ENCODE measurements around the gene ORAI3. TPM values are rescaled to one million over a fixed set of nuclear protein-coding genes. Genes with fewer than 3 reads are reported as not detected.

ORAI3 gene
- total RNA-seq, 1 donor from 2014 or later = 12.2 TPM

DNA sequence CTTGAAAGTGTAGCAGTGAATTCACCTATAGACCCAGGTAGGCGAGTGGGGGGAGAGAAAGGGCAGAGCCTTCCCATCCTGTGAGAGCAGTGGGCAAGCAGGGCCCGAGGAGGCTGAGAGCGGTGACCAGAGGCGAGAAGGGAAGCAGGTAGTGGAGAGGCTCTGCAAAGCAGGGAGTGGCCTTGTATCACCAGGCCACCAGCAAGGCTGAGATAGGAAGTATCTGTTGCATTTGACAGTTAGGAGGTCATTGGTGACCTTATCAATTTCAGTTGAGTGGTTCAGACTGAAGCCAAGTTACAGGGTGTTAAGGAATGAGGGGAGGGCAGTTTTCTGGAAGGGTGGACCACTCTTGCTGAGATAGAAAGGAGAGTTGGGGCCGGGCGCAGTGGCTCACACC lies 25.5 kb downstream of the ORAI3 start:
- H3K36me3 ChIP-seq = peaks cover 100% of the 10 kb centered on the region

GRCh38 chr16:30976486-30976885 lies 27.6 kb downstream of the ORAI3 start:
- H3K36me3 ChIP-seq = peaks cover 100% of the 10 kb centered on the region
- H3K9me3 ChIP-seq (replicated peaks) = no peaks in the 10 kb centered on the region
- H3K4me1 ChIP-seq = no peaks in the 10 kb centered on the region
- no peak overlapping the region for H3K4me3 ChIP-seq
- no peaks in the 10 kb centered on the region for H3K27me3 ChIP-seq (ENCODE audit: low read depth)
- intact Hi-C loops (cut with micrococcal nuclease) = no loop called here
- TF ChIP-seq, protein P1, sequence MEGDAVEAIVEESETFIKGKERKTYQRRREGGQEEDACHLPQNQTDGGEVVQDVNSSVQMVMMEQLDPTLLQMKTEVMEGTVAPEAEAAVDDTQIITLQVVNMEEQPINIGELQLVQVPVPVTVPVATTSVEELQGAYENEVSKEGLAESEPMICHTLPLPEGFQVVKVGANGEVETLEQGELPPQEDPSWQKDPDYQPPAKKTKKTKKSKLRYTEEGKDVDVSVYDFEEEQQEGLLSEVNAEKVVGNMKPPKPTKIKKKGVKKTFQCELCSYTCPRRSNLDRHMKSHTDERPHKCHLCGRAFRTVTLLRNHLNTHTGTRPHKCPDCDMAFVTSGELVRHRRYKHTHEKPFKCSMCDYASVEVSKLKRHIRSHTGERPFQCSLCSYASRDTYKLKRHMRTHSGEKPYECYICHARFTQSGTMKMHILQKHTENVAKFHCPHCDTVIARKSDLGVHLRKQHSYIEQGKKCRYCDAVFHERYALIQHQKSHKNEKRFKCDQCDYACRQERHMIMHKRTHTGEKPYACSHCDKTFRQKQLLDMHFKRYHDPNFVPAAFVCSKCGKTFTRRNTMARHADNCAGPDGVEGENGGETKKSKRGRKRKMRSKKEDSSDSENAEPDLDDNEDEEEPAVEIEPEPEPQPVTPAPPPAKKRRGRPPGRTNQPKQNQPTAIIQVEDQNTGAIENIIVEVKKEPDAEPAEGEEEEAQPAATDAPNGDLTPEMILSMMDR (IDR thresholded peaks at IDR 0.05; ENCODE audit: borderline replicate concordance) = no peak
- no peak for DNase-seq
- H3K27ac ChIP-seq (replicated peaks) = no peak overlapping the region

More for the DNA sequence above, 25.5 kb downstream of the ORAI3 start:
- TF ChIP-seq, protein P1 (IDR thresholded peaks at IDR 0.05; ENCODE audit: borderline replicate concordance) = no peak
- Histone ChIP-seq H3K9me3 (replicated peaks) (no peaks in the 10 kb centered on the region), H3K4me1 (no peaks in the 10 kb centered on the region), H3K27ac (replicated peaks) (no peak overlapping the region), H3K27me3 (ENCODE audit: low read depth) (no peaks in the 10 kb centered on the region), H3K4me3 (no peak overlapping the region)
- intact Hi-C loops (cut with micrococcal nuclease) = no loop called here
- no peak for DNase-seq

GRCh38 chr16:30977502-30977901 lies 28.6 kb downstream of the ORAI3 start:
- no peaks in the 10 kb centered on the region for H3K4me1 ChIP-seq
- no peak overlapping the region for H3K4me3 ChIP-seq
- TF ChIP-seq, protein P1 (IDR thresholded peaks at IDR 0.05; ENCODE audit: borderline replicate concordance) = no peak
- intact Hi-C loops (cut with micrococcal nuclease) = no loop called here
- no peak overlapping the region for H3K27ac ChIP-seq (replicated peaks)
- H3K36me3 ChIP-seq = peaks cover 97% of the 10 kb centered on the region
- H3K9me3 ChIP-seq (replicated peaks) = no peaks in the 10 kb centered on the region
- no peak for DNase-seq
- no peaks in the 10 kb centered on the region for H3K27me3 ChIP-seq (ENCODE audit: low read depth)

- Histone ChIP-seq H3K4me1 (no peaks in the 10 kb centered on the region), H3K9me3 (replicated peaks) (no peaks in the 10 kb centered on the region), H3K4me3 (no peak overlapping the region), H3K27ac (replicated peaks) (no peak overlapping the region), H3K27me3 (ENCODE audit: low read depth) (no peaks in the 10 kb centered on the region), H3K36me3 (peaks cover 91% of the 10 kb centered on the region)
- intact Hi-C loops (cut with micrococcal nuclease) = loop anchor here (10.0 kb wide), 2 partner anchors 165 to 475 kb away; partner anchors contain the start of gene ARMC5
- TF ChIP-seq, protein P1 (IDR thresholded peaks at IDR 0.05; ENCODE audit: borderline replicate concordance) = no peak
- DNase-seq = no peak
Observed at GRCh38 chr16:30979170-30980022, 30.5 kb downstream of the ORAI3 start.

GRCh38 chr16:30980023-30980371 lies 31.1 kb downstream of the ORAI3 start:
- Histone ChIP-seq H3K27me3 (ENCODE audit: low read depth) (no peaks in the 10 kb centered on the region), H3K27ac (replicated peaks) (no peak overlapping the region), H3K9me3 (replicated peaks) (no peaks in the 10 kb centered on the region), H3K36me3 (peaks cover 85% of the 10 kb centered on the region), H3K4me3 (no peak overlapping the region), H3K4me1 (peaks cover 4% of the 10 kb centered on the region)
- no peak for DNase-seq
- TF ChIP-seq, protein P1 (IDR thresholded peaks at IDR 0.05; ENCODE audit: borderline replicate concordance) = no peak
- intact Hi-C loops (cut with micrococcal nuclease) = loop anchor here (10.0 kb wide), 2 partner anchors 165 to 475 kb away; partner anchors contain the start of gene ARMC5
